Astrocyte of the cerebellum (primary cell): ENCODE data around the gene UNC93A.
"Not testable (repeated sequence)": the region's sequence is repeated elsewhere in the genome, so short reads cannot be mapped to it uniquely, and the experiment has no call there.

Source experiments
- DNase-seq: peaks from one replicate; pipeline ENCODE4 v3.0.0-alpha.2; 2011; ENCODE audit warnings: low read depth
- H3K4me3 ChIP-seq: 2 replicates; pipeline ENCODE4 v1.5.1; 2011; ENCODE audit warnings: mild to moderate bottlenecking, low read depth, low read length, moderate library complexity
- CTCF ChIP-seq: IDR thresholded peaks from 2 replicates; pipeline ENCODE4 v1.5.1; 2012; ENCODE audit warnings: low read length, low read depth, moderate library complexity, mild to moderate bottlenecking; ENCODE audit errors: missing control alignments
- in situ Hi-C: cut with HindIII; loops from 2 replicates; pipeline ENCODE4 v1.10.0; 2017; ENCODE audit warnings: low sequenced_read_pairs

Gene UNC93A

GRCh38 chr6:167275001-167275400 lies 16.1 kb upstream of the UNC93A start:
- DNase-seq: no peak
- no peak overlapping the region for H3K4me3 ChIP-seq
- no peak for TF ChIP-seq CTCF
- in situ Hi-C loops: no loop called here

GRCh38 chr6:167275436-167275835 lies 15.7 kb upstream of the UNC93A start:
- TF ChIP-seq CTCF: no peak
- in situ Hi-C loops: no loop called here
- no peak for DNase-seq
- no peak overlapping the region for H3K4me3 ChIP-seq

GRCh38 chr6:167276772-167277533 lies 14.2 kb upstream of the UNC93A start:
- H3K4me3 ChIP-seq: no peak overlapping the region
- TF ChIP-seq CTCF: no peak
- in situ Hi-C loops: no loop called here
- DNase-seq: no peak

GRCh38 chr6:167278173-167278940 lies 12.8 kb upstream of the UNC93A start:
- in situ Hi-C loops, H3K4me3 ChIP-seq, DNase-seq: not testable (repeated sequence)

- DNase-seq: no peak
- H3K4me3 ChIP-seq: no peak overlapping the region
- in situ Hi-C loops: no loop called here
- no peak for TF ChIP-seq CTCF
These were observed 11.2 kb upstream of the UNC93A start for GRCh38 chr6:167279766-167280446.

- H3K4me3 ChIP-seq, in situ Hi-C loops, DNase-seq: not testable (repeated sequence)
These were observed 10.6 kb upstream of the UNC93A start for GRCh38 chr6:167280466-167280865.

- in situ Hi-C loops: no loop called here
- no peak for TF ChIP-seq CTCF
- H3K4me3 ChIP-seq: no peak overlapping the region
- DNase-seq: no peak
These were observed 8.9 kb upstream of the UNC93A start for GRCh38 chr6:167282165-167282564.

GRCh38 chr6:167284565-167284964 lies 6.5 kb upstream of the UNC93A start:
- H3K4me3 ChIP-seq, in situ Hi-C loops, DNase-seq: not testable (repeated sequence)
